Hematopoietic multipotent progenitor cell (in vitro differentiated cells): Measurements from ENCODE around the gene SH3BGRL3. TPM values are rescaled to one million over a fixed set of nuclear protein-coding genes. Genes with fewer than 3 reads are reported as not detected.
"Not testable (repeated sequence)": the region's sequence is repeated elsewhere in the genome, so short reads cannot be mapped to it uniquely, and the experiment has no call there.

Source experiments
- DNase-seq, 3 donors: peaks; one replicate each; pipeline ENCODE4 v3.0.0-alpha.2; 2011 to 2015; ENCODE audit warnings: low read depth in 2 of 3, low spot score in 2 of 3
- total RNA-seq: library from RNA; depleted of rRNA; stranded (reverse); fragments of >200 nt; gene quantifications from one replicate; pipeline ENCODE4 v1.2.3, GENCODE V29; 2012

The SH3BGRL3 gene
- total RNA-seq, 1 donor: 77.0 TPM

- peak in 2 of 3 donors; percentile 42 to 49 for DNase-seq
These were observed 10.4 kb downstream of the SH3BGRL3 start for GRCh38 chr1:26290122-26290881.

- DNase-seq: no peak
These were observed 11.0 kb downstream of the SH3BGRL3 start for GRCh38 chr1:26290882-26291261.

DNA sequence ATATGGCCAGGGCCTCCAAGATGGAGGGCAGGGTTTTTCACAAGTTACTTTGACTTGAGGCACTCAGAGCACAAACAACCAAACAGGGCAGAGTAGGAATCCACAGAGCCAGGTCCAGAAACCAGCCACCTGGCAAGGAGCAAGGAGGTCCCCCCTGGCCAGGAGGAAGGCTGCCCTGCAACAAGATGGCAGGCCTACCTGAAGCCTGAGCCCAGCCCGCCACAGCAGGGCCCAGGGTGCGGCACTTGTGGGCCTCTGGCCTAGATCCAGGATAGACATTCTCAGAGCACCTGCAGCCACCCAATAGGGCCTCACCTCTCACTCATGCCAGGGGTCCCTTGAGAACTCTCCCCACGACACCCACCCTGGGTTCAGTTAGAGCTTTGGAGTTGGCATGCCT is 11.5 kb downstream of the SH3BGRL3 start:
- no peak for DNase-seq

- DNase-seq: no peak
These were observed 12.1 kb downstream of the SH3BGRL3 start for GRCh38 chr1:26291939-26292338.

DNA sequence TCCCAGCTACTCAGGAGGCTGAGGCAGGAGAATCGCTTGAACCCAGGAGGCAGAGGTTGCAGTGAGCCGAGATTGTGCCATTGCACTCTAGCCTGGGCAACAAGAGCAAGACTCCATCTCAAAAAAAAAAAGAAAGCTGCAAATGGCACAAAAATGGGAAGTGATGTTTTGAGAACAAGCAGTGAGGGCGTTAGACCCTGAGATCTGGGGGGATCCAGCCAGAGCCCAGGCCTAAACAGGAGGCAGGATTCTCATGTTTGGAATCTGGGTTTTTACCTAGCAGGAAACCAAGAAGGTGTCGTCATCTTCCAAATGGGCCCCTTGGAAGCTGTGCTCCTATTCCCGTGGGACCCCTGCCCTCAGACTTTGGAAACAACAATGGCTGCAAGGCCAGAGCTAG is 12.8 kb downstream of the SH3BGRL3 start:
- not testable (repeated sequence) for DNase-seq

- DNase-seq: no peak
These were observed 14.1 kb downstream of the SH3BGRL3 start for GRCh38 chr1:26293911-26294463.

GRCh38 chr1:26295194-26296138 is 15.6 kb downstream of the SH3BGRL3 start:
- no peak for DNase-seq

GRCh38 chr1:26296340-26297056 is 16.6 kb downstream of the SH3BGRL3 start:
- DNase-seq: no peak

GRCh38 chr1:26297057-26297790 is 17.3 kb downstream of the SH3BGRL3 start:
- DNase-seq: no peak

GRCh38 chr1:26297791-26298124 is 17.9 kb downstream of the SH3BGRL3 start:
- no peak for DNase-seq

- DNase-seq: no peak
These were observed 20.8 kb downstream of the SH3BGRL3 start for GRCh38 chr1:26300578-26301275.

DNA sequence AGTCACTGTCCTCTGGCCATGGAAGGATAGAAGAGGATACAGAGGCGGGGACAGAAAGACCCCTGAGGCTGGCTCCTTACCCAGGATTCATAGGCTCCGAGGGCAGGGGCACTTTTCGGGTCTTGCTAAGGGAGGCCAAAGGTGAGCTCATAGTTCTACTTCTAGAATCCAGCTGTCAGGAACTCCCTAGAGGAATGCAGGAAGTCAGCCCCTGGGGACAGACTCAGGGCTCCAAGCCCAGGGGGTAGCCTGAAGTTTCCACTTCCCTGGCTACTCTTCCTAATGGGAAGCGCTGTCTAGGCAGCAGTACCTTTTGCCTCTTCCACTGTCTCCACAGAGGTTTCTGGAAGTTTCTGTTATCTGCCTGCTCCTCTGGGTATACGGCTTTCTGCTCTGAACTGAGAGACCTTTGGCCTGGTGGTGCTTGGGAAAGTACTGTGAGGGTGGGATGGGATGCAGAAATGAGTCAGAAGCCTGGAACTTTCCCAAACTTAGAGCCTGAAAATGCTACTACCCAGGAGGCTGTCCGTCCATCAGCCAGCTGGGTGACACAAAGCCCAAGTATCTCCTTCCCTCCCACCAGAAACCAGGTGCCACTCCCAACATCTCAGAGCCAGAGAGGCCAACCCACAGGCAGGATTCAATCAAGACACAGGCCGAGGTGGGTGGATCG is 23.0 kb downstream of the SH3BGRL3 start:
- no peak for DNase-seq

GRCh38 chr1:26305667-26306289 is 25.9 kb downstream of the SH3BGRL3 start:
- DNase-seq: no peak

- DNase-seq: peak; percentile 77 to 95 (median 93)
These were observed 26.7 kb downstream of the SH3BGRL3 start, which contains the start of gene UBXN11 for GRCh38 chr1:26306290-26307229. UBXN11 (minus strand) TSS chr1:26306636; CDS start chr1:26302883, 3,753 bp downstream.

DNA sequence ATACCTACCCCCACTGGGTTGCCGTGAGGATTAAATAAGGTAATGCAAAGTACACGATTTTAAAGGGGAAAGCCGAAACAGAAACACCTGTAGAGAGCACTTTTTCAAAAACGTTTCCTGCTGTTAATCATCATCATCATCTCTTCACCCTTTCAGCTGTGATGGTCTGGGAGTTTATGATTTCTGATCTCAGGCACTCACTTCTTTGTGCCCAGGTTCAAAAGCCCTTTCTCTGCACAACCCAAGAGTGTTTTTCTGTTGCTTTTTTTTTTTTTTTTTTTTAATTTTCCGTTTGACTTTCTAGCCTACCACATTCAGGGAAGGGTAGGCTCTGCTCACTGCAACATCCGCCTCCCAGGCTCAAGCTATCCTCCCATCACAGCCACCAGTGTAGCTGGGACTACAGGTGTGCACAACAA is 27.5 kb downstream of the SH3BGRL3 start:
- no peak for DNase-seq

DNA sequence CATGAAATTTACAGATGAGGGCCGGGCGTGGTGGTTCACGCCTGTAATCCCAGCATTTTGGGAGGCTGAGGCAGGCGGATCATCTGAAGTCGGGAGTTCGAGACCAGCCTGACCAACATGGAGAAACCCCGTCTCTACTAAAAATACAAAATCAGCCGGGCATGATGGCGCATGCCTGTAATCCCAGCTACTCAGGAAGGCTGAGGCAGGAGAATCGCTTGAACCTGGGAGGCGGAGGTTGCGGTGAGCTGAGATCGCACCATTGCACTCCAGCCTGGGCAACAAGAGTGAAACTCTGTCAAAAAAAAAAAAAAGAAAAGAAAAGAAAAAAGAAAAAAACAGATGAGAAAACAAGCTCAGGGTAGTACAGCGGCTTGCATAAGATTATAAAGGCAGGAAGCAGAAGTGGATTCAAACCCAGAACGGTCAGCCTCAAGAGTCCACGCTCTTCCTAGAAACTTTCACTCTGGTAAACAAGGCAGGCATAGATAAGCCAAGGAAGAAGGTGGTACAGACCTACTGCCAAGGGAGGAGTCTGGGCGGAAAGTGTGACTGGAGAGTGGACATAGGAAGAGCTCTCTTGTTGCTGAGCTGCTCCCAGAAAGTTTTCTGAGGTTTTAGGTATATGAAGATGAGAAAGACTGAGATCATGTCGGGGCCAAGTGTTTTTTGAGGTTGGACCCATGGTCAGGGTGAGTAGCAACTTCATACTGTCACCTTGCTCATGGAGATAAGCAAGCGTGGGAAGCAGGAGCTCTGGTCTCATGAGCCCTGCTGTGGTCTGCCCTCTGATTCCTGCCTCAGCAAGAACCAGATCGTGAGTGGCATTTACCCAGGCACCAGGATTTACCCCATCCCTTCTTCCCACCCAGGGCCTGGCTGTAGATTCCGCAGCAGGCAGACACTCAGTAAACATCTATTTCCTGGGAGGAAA is 28.3 kb downstream of the SH3BGRL3 start:
- DNase-seq: not testable (repeated sequence)
